ENCODE data around the gene LAYN.

GRCh38 chr11:111598148-111598547 is 57.6 kb downstream of the LAYN start:
- TF ChIP-seq EZH2 (IDR thresholded peaks at IDR 0.05) (no peak), POLR2AphosphoS5 (IDR thresholded peaks at IDR 0.05; ENCODE audit: borderline replicate concordance, low read depth, low read length) (no peak), FOXP2 (optimal IDR thresholded peaks at IDR 0.05; ENCODE audit: control extremely low read depth, extremely low read length, insufficient read depth) (no peak)

All from SK-N-MC (cell line).